ENCODE data around the gene SLC22A2. TPM values are rescaled to one million over a fixed set of nuclear protein-coding genes. Genes with fewer than 3 reads are reported as not detected.

Gene SLC22A2
- total RNA-seq, 1 experiment from 2014 or later: not detected

DNA sequence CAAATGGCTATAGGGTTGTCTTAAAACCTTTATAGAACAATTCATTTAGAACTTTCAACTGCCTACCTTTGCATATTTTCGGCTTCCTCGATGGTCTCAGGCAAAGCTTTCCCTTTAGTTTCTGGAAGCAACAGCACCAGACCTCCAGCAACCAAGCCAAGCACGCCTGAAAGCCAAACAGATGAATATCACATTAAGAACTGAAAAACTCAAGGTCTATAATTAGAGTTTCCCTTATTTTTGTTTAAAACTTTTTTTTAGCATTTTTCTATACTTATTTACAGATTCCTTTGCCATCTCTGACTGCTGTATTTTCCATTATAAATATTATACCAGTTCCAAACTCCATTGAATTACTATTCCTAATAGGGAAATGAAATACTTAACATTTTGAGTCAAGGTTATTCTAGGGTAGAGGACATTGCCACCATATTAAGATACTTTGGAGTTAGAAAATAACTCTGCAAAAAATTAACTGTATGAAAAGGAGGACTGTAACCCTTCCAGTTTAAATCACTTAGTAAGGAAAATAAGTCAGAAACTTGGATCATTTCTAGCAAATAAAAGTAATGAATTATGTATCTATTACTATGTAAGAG lies 33.9 kb downstream of the SLC22A2 start:
- Mint-ChIP-seq H3K27ac (ENCODE audit: unreplicated experiment) (no peak overlapping the region), H3K4me1 (ENCODE audit: low read depth, unreplicated experiment) (peaks cover 11% of the 10 kb centered on the region), H3K9me3 (ENCODE audit: low read depth, unreplicated experiment) (peaks cover 5% of the 10 kb centered on the region), H3K36me3 (ENCODE audit: insufficient read depth, unreplicated experiment) (no peaks in the 10 kb centered on the region), H3K4me3 (ENCODE audit: low read depth, unreplicated experiment) (no peak overlapping the region), H3K27me3 (ENCODE audit: unreplicated experiment) (no peaks in the 10 kb centered on the region)
- TF ChIP-seq, protein P1, sequence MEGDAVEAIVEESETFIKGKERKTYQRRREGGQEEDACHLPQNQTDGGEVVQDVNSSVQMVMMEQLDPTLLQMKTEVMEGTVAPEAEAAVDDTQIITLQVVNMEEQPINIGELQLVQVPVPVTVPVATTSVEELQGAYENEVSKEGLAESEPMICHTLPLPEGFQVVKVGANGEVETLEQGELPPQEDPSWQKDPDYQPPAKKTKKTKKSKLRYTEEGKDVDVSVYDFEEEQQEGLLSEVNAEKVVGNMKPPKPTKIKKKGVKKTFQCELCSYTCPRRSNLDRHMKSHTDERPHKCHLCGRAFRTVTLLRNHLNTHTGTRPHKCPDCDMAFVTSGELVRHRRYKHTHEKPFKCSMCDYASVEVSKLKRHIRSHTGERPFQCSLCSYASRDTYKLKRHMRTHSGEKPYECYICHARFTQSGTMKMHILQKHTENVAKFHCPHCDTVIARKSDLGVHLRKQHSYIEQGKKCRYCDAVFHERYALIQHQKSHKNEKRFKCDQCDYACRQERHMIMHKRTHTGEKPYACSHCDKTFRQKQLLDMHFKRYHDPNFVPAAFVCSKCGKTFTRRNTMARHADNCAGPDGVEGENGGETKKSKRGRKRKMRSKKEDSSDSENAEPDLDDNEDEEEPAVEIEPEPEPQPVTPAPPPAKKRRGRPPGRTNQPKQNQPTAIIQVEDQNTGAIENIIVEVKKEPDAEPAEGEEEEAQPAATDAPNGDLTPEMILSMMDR (IDR thresholded peaks at IDR 0.05; ENCODE audit: unreplicated experiment): no peak
- DNase-seq: no peak
- CTCF ChIA-PET: interaction anchor here (0.6 kb wide), 1 partner anchor 22 kb away, joined by 4 read pairs; no protein-coding TSS in a partner anchor
- no TSS peak for BruUV-seq (replicated peaks)
- intact Hi-C loops (cut with micrococcal nuclease; ENCODE audit: unreplicated experiment): no loop called here

- Mint-ChIP-seq H3K4me3 (ENCODE audit: low read depth, unreplicated experiment) (no peak overlapping the region), H3K27me3 (ENCODE audit: unreplicated experiment) (peaks cover 15% of the 10 kb centered on the region), H3K4me1 (ENCODE audit: low read depth, unreplicated experiment) (peaks cover 11% of the 10 kb centered on the region), H3K27ac (ENCODE audit: unreplicated experiment) (peak overlapping the region; percentile 4), H3K9me3 (ENCODE audit: low read depth, unreplicated experiment) (peaks cover 6% of the 10 kb centered on the region), H3K36me3 (ENCODE audit: insufficient read depth, unreplicated experiment) (no peaks in the 10 kb centered on the region)
- CTCF ChIA-PET: interaction anchor here (1.0 to 1.6 kb wide), 3 partner anchors 75 to 172 kb away, joined by 3 to 39 read pairs (median 3); no protein-coding TSS in a partner anchor
- DNase-seq: no peak
- no TSS peak for BruUV-seq (replicated peaks)
- intact Hi-C loops (cut with micrococcal nuclease; ENCODE audit: unreplicated experiment): no loop called here
- TF ChIP-seq, protein P1 (IDR thresholded peaks at IDR 0.05; ENCODE audit: unreplicated experiment): no peak
Measured at GRCh38 chr6:160222491-160222890, 36.1 kb downstream of the SLC22A2 start.

GRCh38 chr6:160221918-160222317 lies 36.7 kb downstream of the SLC22A2 start:
- H3K27me3 Mint-ChIP-seq (ENCODE audit: unreplicated experiment): peaks cover 15% of the 10 kb centered on the region
- CTCF ChIA-PET: interaction anchor here (0.9 to 2.3 kb wide), 14 partner anchors 13 to 299 kb away, joined by 3 to 39 read pairs (median 4); no protein-coding TSS in a partner anchor
- no peak overlapping the region for H3K4me3 Mint-ChIP-seq (ENCODE audit: low read depth, unreplicated experiment)
- TF ChIP-seq, protein P1 (IDR thresholded peaks at IDR 0.05; ENCODE audit: unreplicated experiment): no peak
- H3K27ac Mint-ChIP-seq (ENCODE audit: unreplicated experiment): peak overlapping the region; percentile 4
- H3K4me1 Mint-ChIP-seq (ENCODE audit: low read depth, unreplicated experiment): peaks cover 11% of the 10 kb centered on the region
- intact Hi-C loops (cut with micrococcal nuclease; ENCODE audit: unreplicated experiment): loop anchor here (1.0 to 2.0 kb wide), 5 partner anchors 31 to 234 kb away; no protein-coding TSS in a partner anchor
- no peak for DNase-seq
- peaks cover 6% of the 10 kb centered on the region for H3K9me3 Mint-ChIP-seq (ENCODE audit: low read depth, unreplicated experiment)
- no peaks in the 10 kb centered on the region for H3K36me3 Mint-ChIP-seq (ENCODE audit: insufficient read depth, unreplicated experiment)
- no TSS peak for BruUV-seq (replicated peaks)

DNA sequence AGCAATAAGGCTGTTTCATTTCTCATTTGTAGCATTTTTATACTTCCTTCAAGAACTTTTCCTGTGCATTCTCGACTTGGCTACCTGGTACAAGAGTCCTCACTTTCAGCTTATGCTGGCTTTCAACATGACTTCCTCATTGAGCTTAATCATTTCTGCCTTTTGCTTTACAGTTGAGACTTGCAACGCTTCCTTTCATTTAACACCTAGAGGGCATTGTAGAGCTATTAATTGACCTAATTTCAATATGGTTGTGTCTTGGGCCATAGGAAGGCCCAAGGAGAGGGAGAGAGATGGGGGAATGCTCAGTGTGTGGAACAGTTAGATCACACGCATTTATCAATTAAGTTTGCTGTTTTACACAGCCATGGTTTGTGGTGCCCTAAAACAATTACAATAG lies 37.2 kb downstream of the SLC22A2 start:
- CTCF ChIA-PET: interaction anchor here (0.6 to 2.3 kb wide), 16 partner anchors 13 to 299 kb away, joined by 3 to 39 read pairs (median 4); no protein-coding TSS in a partner anchor
- Mint-ChIP-seq H3K4me1 (ENCODE audit: low read depth, unreplicated experiment) (peaks cover 11% of the 10 kb centered on the region), H3K36me3 (ENCODE audit: insufficient read depth, unreplicated experiment) (no peaks in the 10 kb centered on the region), H3K9me3 (ENCODE audit: low read depth, unreplicated experiment) (peaks cover 6% of the 10 kb centered on the region), H3K4me3 (ENCODE audit: low read depth, unreplicated experiment) (no peak overlapping the region), H3K27ac (ENCODE audit: unreplicated experiment) (no peak overlapping the region), H3K27me3 (ENCODE audit: unreplicated experiment) (peaks cover 15% of the 10 kb centered on the region)
- DNase-seq: no peak
- BruUV-seq (replicated peaks): no TSS peak
- TF ChIP-seq, protein P1 (IDR thresholded peaks at IDR 0.05; ENCODE audit: unreplicated experiment): no peak
- intact Hi-C loops (cut with micrococcal nuclease; ENCODE audit: unreplicated experiment): loop anchor here (1.0 to 2.0 kb wide), 5 partner anchors 32 to 235 kb away; no protein-coding TSS in a partner anchor
